NOMO-1 (cell line): ENCODE data around the gene DMXL1.

Experiments used
- DNase-seq, 2 experiments: peaks; one replicate each; lab custom pipeline; 2025; ENCODE audit not compliant: unreplicated experiment in 2 of 2; lab: John Stamatoyannopoulos, UW

Gene DMXL1

GRCh38 chr5:119257613-119258012 is 186.7 kb downstream of the DMXL1 start:
- DNase-seq, result no peak

GRCh38 chr5:119263639-119264038 is 192.8 kb downstream of the DMXL1 start:
- no peak for DNase-seq

DNA sequence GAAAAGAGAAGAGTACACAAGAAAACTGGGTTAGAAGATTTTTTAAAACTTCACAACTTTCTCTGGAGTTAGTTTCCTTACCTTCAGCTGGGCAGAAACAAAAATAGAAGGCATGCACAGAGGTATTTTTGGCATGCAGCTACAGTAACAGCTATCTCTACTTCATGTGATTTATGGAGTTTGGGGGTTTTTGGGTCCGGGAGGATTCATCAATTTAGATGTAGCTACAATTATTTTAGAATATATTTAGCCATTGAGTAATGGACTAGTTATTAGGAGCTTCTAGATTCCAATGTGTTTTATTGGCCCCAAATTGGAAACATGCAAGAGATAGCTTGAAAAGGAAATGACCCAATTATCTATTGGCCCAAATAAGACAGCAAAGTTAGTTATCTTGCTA is 193.3 kb downstream of the DMXL1 start:
- no peak for DNase-seq

DNA sequence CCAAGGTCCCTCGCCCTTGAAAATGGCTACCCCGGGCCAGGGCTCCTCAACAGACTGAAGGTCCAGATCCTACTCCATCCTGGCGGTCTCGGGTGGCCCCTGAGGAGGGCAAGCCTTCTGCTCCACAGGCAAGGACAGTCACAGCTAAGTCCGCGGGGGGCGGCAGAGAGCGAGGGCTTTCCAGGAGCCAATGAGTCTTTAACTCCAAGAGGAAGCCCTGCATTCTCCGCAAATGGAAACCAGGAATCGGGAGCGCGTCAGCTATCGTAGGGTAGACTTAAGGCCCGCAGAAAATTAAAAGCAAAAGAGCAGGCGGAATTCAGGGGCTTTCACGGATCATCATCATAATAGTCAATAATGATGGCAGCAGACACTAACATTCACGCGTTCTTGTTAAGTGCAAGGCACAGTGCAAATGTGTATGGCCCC is 197.1 kb downstream of the DMXL1 start:
- DNase-seq, result peak; percentile 93 to 97

GRCh38 chr5:119268387-119269060 is 197.6 kb downstream of the DMXL1 start:
- DNase-seq, result peak; percentile 84 to 93

- peak in 1 of 2 experiments; percentile 19 for DNase-seq
These were observed 198.4 kb downstream of the DMXL1 start for GRCh38 chr5:119269061-119269944.

- no peak for DNase-seq
These were observed 199.3 kb downstream of the DMXL1 start for GRCh38 chr5:119270121-119270565.

DNA sequence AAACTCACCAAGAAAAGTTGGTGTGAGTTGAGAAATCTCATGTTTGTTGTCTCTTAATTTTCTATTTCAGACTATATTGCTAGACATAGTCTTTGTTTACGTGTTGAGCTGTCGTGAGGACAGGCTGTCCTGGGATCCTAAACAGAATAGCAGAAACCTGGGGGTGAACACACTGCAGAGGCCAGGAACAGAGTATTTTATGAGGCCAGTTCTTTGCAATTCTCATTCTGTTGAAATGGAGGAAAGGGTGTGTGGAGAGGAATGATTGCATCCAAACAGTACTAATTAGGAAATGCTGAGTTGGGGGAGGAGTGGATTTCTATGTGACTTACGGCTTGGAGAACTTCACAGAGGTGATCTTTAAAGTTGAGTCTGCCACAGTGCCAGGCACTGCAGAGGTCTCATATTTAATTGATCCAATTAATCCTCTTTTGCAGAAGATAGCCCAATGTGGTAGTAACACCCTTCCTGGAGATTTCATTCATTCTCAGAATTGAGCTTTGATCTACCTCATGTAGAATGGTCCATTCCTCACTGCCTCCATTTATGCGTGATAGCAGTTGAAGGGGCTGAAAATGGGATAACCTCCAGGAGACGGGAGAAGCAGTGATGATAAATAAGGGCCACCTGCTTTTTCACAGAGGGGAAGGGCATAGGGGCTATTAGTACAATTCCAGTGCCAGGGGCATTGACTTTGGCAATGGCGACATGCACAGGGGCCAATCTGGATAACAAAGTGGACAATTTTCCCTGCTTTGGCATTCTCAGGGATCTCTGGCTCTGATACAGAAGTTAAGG is 200.3 kb downstream of the DMXL1 start:
- peak in 1 of 2 experiments; percentile 68 for DNase-seq

DNA sequence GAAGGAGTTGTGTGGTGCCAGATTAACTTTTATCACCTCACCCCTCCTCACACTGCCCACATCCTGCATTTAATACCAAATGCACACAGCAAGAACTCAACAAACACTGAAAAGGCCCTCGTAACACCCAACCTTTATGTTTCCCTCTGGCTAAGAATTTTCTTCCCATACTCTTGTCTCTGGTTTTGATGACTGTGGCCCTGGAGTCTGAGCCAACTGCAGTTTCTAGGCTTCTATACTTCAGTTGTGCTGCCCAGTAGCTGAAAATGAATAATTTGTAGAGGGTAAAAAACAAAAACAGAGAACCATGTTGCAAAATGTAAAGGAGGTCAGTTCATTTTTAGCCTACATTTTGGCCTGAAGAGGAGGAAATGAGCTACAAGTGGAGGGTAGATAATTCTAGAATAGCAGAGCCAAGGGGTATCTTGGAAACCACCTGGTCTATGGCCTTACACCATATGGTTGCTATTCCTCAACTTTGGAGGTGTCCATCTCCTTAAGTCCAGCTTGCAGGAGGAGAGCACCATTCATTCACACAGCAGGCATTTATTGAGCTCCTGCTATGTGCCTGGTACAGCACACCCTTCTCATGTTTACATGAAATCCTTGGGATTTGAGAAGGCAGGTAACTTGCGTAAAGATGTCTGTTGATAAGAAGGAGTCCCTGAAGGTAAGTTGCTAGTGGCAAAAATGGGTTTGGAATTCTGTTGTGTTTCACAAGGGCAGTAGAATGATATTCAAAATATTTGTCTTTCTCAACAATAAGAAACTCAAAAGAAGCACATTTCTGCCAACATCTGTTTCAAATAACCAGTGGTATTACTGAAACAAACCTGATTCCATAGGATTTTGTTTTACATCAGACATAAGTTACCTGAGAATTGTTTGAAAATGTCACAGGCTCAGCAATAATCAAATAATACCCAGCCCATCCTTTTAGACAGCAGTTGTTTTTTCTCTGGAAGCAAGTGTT is 201.2 kb downstream of the DMXL1 start:
- no peak for DNase-seq

- peak; percentile 84 to 93 for DNase-seq
These were observed 202.5 kb downstream of the DMXL1 start for GRCh38 chr5:119273391-119273839.

DNA sequence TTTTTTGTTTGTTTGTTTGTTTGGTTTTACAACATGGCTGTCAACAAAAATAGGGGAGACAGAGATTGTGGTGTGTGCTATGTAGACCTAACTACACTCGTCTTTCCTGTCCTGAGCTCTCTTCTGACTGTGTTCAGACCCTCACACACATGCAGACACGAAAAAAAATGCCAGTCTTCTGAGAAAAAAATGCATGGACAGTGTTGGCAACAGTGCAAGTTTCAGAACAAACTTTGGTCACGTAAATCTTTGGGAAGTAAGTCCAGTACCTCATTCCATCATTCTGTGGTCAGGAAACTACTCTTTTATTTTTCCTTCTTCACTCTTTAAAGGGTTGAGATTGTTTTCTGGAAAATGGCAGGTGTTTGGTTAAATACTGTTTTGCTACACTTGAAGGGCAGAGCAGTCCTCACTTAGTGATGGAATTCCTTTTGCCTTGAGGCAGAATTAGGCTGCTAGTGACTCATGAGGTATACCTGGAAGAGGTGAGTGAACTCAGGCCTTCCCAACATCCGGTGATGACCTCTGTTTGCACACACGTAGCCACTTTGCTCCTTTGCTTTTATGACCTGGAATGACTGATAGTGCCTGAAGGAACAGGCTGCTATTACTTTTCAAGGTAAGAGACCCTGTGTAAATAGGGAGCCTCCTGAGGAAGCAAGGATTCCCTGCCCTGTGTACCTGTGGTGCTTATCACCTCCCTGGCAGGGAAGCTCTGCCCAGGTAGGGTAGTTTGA is 203.3 kb downstream of the DMXL1 start:
- DNase-seq, result no peak

DNA sequence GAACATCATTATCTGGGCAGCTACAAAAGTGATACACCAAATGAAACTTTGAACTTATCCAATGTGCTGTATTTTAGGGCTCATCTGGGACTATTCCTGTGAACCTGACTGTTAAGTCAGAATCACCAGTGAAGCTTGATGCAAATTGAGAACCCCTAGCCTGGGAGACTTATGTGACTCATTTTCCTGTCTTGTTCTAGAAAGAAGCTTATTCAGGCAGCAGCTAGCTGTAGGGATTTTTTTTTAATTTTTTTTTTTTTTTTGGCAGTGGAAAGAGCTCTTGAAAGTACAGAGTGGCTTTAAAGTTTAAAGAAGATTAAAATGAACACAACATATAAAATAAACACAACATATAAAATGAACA is 203.9 kb downstream of the DMXL1 start:
- peak; percentile 11 to 19 for DNase-seq

DNA sequence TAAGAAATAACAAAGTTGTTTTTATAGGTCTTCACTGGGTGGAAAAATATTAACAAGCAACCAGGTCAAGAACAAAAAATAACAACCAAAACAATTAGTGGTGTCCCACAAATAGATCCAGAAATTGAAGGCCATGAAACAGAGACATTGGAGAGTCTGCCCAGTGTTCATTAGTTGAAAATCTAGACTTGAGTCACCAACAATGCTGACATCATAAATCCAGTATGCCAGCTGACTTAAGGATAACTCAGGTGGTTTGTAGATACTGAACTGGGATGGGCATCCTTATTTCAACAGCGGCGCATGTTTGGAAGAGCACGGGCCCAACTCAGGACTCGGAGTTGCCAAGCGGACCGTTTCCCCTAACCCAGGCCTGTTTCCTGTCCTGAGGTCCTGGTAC is 204.3 kb downstream of the DMXL1 start:
- DNase-seq, result no peak

- DNase-seq, result peak; percentile 60 to 68
These were observed 204.8 kb downstream of the DMXL1 start for GRCh38 chr5:119275601-119276173.

- DNase-seq, result no peak
These were observed 206.1 kb downstream of the DMXL1 start for GRCh38 chr5:119276978-119277377.

GRCh38 chr5:119279093-119279492 is 208.2 kb downstream of the DMXL1 start:
- no peak for DNase-seq

DNA sequence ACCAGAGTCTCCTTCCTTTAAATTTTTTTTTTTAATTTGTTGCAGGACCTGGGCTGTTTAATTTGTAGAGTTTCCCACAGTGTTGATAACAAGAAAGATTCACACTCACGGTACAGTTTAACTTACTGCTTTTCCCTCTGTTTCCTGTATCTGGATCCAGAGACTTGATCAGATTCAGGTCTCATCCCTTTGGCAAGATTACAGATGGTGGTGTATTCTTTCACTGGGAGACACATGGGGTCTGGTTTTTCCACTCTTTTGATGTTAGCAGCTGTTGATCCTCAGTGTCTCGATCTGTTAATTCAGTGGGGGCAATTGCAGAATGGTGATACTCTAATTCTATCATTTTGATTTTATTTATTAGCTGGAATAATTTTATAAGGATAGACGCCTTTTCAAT is 209.5 kb downstream of the DMXL1 start:
- DNase-seq, result no peak

DNA sequence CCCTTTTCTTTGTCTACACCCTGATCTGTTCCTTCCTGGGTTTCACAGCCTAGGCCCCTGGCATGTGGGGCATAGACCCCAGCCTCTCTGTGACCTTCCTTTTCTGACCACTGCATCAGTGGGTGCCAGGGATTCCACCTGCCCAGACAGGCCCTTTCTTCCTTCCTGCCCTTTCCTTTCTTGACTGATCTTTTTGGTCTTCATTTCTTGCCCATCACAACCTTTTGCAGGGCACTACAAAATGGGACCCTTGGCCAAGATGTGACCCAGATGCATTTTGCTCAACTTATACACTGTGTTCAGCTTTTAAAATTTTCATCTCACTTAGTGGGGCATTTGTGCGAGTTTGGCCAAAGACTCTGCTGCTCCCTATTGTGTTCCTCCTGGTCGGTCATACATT is 211.7 kb downstream of the DMXL1 start:
- no peak for DNase-seq

GRCh38 chr5:119284031-119284430 is 213.1 kb downstream of the DMXL1 start:
- peak; percentile 12 to 16 for DNase-seq
